Kidney (tissue), 14 donors: ENCODE data around the gene VSIG2. TPM values are rescaled to one million over a fixed set of nuclear protein-coding genes. Genes with fewer than 3 reads are reported as not detected.

ENCODE experiments used
- DNase-seq, 5 donors: peaks; one replicate each; pipeline ENCODE4 v3.0.0-alpha.2; 2013 to 2020
- FAIRE-seq: peaks from 2 replicates; lab custom pipeline; 2012; peaks lifted over from hg19 to GRCh38; lab: Jason Lieb, UNC
- H3K27ac ChIP-seq, 2 donors: one replicate each; pipeline ENCODE4 v1.7.0; 2013; ENCODE audit warnings: low read depth in 2 of 2, low read length in 2 of 2, inconsistent platforms in 1 of 2
- H3K27me3 ChIP-seq: one replicate; pipeline ENCODE4 v1.7.1; 2013; ENCODE audit warnings: low read length, inconsistent platforms; ENCODE audit not compliant: control insufficient read depth, insufficient read depth
- H3K36me3 ChIP-seq, 3 donors: one replicate each; pipeline versions ENCODE4 v1.7.0 to v1.7.1; 2013; ENCODE audit warnings: low read length in 3 of 3, control low read depth in 1 of 3, inconsistent platforms in 1 of 3; ENCODE audit not compliant: insufficient read depth in 3 of 3, control insufficient read depth in 2 of 3
- H3K4me1 ChIP-seq, 3 donors: one replicate each; pipeline versions ENCODE4 v1.7.0 to v1.7.1; 2013; ENCODE audit warnings: low read length in 3 of 3, inconsistent platforms in 1 of 3, low read depth in 1 of 3; ENCODE audit not compliant: control insufficient read depth in 2 of 3, insufficient read depth in 2 of 3
- H3K4me3 ChIP-seq, 3 donors: one replicate each; pipeline versions ENCODE4 v1.7.0 to v1.8.1; 2013; ENCODE audit warnings: low read length in 3 of 3, control low read depth in 1 of 3, inconsistent platforms in 1 of 3
- H3K9ac ChIP-seq, 3 donors: one replicate each; pipeline versions ENCODE4 v1.7.0 to v1.7.1; 2013; ENCODE audit warnings: low read length in 3 of 3, control low read depth in 1 of 3, inconsistent platforms in 1 of 3
- H3K9me3 ChIP-seq, 3 donors: one replicate each; pipeline versions ENCODE4 v1.7.0 to v1.7.1; 2013; ENCODE audit warnings: low read length in 3 of 3, control low read depth in 1 of 3, inconsistent platforms in 1 of 3; ENCODE audit not compliant: control insufficient read depth in 2 of 3, insufficient read depth in 1 of 3
- intact Hi-C: fragments of 100-400 bp; cut with DNase I; formaldehyde crosslinking; loops from one replicate; pipeline ENCODE4 v1.11.1; 2022
- polyA plus RNA-seq: library from polyadenylated mRNA; stranded (reverse); fragments of 350-450 nt; fragmentation: Illumina TruSeq; extraction: RNeasy Lipid Tissue Mini Kit (QIAGEN cat#74804); gene quantifications from one replicate; pipeline ENCODE4 v1.2.3, GENCODE V29; 2014; ENCODE audit warnings: low read depth, low replicate concordance; ENCODE audit not compliant: insufficient read depth
- total RNA-seq: library from RNA; stranded (reverse); fragmentation: NEBNext Ultra II Directional; extraction: Animal tissue kit (Norgen Biotek cat#: 25700); gene quantifications from one replicate; pipeline ENCODE4 v1.2.1, GENCODE V29; 2021
- TF ChIP-seq, protein P1 (sequence below): IDR thresholded peaks from 3 replicates; pipeline ENCODE4 v1.5.1; 2012; ENCODE audit warnings: mild to moderate bottlenecking, moderate library complexity, borderline replicate concordance; ENCODE audit not compliant: insufficient read depth; ENCODE audit errors: extremely low read depth
- donor health status: control.
- donor health status: control.
- donor health status: control.
- donor health status: control.
- donor health status: control.
- donor health status: DM: yes; HTN: yes; CAD: no.
- donor health status: Normal renal cell carcinoma (clear cell type).

Gene VSIG2
- total and polyA plus RNA-seq, 2 donors from 2014 or later: 3.9 to 11.7 TPM

DNA sequence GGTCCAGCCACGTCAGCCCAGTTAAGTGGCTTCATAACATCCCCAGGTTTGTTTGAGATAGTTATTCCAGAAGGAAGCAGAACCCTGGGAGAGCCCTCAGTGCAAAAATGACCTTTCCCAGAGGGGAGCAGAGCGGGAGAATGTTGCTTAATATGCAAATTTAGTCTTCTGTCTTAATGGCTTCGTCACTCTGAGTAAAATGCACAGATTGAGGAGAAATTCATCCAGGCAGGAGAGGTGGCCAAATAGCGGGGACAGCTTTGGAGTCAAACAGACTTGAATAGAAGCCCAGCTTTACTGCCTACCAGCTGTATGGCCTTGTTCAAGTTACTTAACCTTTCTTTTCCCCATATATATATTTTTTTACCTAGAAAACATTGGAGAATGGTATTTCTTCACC is 24.6 kb downstream of the VSIG2 start:
- intact Hi-C loops: no loop called here
- H3K9me3 ChIP-seq: no peaks in the 10 kb centered on the region
- peaks cover 0 to 9% (median 8%) of the 10 kb centered on the region in 3 donors for H3K4me1 ChIP-seq
- H3K4me3 ChIP-seq: no peak overlapping the region
- TF ChIP-seq, protein P1, sequence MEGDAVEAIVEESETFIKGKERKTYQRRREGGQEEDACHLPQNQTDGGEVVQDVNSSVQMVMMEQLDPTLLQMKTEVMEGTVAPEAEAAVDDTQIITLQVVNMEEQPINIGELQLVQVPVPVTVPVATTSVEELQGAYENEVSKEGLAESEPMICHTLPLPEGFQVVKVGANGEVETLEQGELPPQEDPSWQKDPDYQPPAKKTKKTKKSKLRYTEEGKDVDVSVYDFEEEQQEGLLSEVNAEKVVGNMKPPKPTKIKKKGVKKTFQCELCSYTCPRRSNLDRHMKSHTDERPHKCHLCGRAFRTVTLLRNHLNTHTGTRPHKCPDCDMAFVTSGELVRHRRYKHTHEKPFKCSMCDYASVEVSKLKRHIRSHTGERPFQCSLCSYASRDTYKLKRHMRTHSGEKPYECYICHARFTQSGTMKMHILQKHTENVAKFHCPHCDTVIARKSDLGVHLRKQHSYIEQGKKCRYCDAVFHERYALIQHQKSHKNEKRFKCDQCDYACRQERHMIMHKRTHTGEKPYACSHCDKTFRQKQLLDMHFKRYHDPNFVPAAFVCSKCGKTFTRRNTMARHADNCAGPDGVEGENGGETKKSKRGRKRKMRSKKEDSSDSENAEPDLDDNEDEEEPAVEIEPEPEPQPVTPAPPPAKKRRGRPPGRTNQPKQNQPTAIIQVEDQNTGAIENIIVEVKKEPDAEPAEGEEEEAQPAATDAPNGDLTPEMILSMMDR: no peak
- no peak for FAIRE-seq
- no peak for DNase-seq
- H3K36me3 ChIP-seq: no peaks in the 10 kb centered on the region
- H3K27ac ChIP-seq: no peak overlapping the region
- H3K27me3 ChIP-seq: no peaks in the 10 kb centered on the region
- H3K9ac ChIP-seq: no peak overlapping the region

DNA sequence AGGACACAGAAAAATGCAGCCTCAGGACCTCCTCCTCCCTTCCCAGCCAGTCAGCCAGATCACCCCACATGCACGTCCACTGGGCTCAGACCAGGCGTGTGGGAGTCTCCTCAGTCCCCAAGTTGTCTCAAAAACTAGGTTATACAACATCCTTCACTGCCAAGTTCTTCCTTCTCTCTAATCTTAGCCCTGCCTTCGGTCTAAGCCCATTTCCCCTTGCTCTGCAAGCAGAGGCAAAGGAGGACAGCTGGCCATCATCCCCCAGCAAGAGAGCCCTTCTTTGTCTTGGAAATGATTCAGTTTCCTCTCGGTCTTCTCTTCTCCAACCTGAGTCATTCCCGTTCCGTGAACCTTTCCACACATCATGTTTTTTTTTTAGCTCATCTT is 26.3 kb downstream of the VSIG2 start:
- FAIRE-seq: no peak
- no peak overlapping the region for H3K4me3 ChIP-seq

DNA sequence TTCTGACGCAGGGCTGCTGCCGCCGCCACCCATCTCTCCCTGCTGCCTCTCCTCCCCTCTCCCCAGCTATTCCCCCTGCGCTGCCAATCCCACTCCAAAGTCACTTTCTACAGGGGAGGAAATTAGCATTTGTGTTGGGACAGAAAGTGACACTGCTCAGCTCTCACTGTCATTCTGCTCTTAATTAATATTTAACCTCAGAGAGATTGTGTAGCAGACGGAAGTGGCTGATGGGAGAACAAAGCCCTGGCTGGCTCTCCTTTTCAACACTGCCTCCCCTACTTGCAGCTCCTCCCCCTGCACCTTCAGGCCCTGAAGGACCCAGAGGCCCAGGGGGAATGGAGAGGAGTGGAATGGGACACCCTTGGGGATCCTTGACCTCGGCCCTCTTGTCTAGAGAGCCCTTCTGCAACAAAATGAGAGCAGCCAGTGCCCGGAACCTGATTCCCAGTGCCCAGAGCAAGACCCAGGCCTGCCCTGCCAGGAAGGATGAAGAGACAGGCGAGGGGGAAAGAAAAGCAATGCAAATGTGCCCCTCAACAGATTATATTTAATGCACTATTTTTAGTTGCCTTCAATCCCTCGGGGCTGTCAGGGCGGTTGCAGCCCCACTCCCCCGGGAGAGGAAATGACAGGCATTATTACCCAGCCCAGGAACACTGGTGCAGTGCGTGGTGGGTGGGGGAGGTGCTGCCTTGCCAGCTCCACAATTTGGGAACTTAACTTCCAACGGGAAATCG is 26.9 kb downstream of the VSIG2 start:
- H3K27me3 ChIP-seq: peaks cover 9% of the 10 kb centered on the region
- no peak overlapping the region for H3K9ac ChIP-seq
- FAIRE-seq: no peak
- intact Hi-C loops: no loop called here
- DNase-seq: no peak
- TF ChIP-seq, protein P1: no peak
- H3K9me3 ChIP-seq: no peaks in the 10 kb centered on the region
- H3K36me3 ChIP-seq: no peaks in the 10 kb centered on the region
- H3K4me3 ChIP-seq: no peak overlapping the region
- H3K4me1 ChIP-seq: peaks cover 0 to 9% (median 8%) of the 10 kb centered on the region in 3 donors
- H3K27ac ChIP-seq: no peak overlapping the region

More for the DNA sequence above, 26.3 kb downstream of the VSIG2 start:
- H3K9ac ChIP-seq: no peak overlapping the region
- peaks cover 4% of the 10 kb centered on the region for H3K27me3 ChIP-seq
- no peak overlapping the region for H3K27ac ChIP-seq
- TF ChIP-seq, protein P1: no peak
- no peaks in the 10 kb centered on the region for H3K9me3 ChIP-seq
- intact Hi-C loops: no loop called here
- no peaks in the 10 kb centered on the region for H3K36me3 ChIP-seq
- peaks cover 0 to 9% (median 8%) of the 10 kb centered on the region in 3 donors for H3K4me1 ChIP-seq
- DNase-seq: no peak
